ENCODE results near the gene GALNT18. TPM values are rescaled to one million over a fixed set of nuclear protein-coding genes. Genes with fewer than 3 reads are reported as not detected.

GALNT18 gene
- total RNA-seq, 2 experiments from 2014 or later = not detected

DNA sequence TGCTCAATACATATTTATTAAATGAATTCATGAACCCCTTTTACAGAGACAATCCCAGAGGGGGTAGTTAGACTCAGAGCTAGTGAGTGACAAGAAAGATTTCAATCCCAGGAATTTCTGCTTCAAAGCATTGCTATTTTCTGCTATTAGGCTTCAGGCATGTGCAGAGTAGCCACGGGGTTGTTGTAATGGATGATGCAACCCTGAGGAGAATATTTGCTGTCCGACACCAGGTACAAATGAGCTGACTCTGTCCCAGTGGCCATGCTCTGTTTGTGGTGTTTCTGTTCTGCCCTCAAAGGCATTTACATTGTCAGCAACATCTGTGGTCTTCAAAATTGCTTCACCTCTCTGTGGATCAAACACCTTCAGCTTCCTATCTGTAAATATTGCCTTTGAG is 371.3 kb downstream of the GALNT18 start:
- H3K79me2 ChIP-seq (ENCODE audit: insufficient read depth, low read depth, low read length) = no peaks in the 10 kb centered on the region
- H2AFZ ChIP-seq (ENCODE audit: low read length) = no peak overlapping the region
- H3K4me3 ChIP-seq (ENCODE audit: low read depth, low read length, poor library complexity, severe bottlenecking) = no peak overlapping the region
- no peak overlapping the region for H3K4me2 ChIP-seq (ENCODE audit: low read length)
- TF ChIP-seq, protein P1, sequence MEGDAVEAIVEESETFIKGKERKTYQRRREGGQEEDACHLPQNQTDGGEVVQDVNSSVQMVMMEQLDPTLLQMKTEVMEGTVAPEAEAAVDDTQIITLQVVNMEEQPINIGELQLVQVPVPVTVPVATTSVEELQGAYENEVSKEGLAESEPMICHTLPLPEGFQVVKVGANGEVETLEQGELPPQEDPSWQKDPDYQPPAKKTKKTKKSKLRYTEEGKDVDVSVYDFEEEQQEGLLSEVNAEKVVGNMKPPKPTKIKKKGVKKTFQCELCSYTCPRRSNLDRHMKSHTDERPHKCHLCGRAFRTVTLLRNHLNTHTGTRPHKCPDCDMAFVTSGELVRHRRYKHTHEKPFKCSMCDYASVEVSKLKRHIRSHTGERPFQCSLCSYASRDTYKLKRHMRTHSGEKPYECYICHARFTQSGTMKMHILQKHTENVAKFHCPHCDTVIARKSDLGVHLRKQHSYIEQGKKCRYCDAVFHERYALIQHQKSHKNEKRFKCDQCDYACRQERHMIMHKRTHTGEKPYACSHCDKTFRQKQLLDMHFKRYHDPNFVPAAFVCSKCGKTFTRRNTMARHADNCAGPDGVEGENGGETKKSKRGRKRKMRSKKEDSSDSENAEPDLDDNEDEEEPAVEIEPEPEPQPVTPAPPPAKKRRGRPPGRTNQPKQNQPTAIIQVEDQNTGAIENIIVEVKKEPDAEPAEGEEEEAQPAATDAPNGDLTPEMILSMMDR (conservative IDR thresholded peaks at IDR 0.05; ENCODE audit: low read length) = no peak
- BruUV-seq (replicated peaks) = no TSS peak
- POLR2A ChIA-PET = interaction anchor here (1.0 to 1.4 kb wide), 2 partner anchors 9 to 18 kb away, joined by 3 to 5 read pairs; no protein-coding TSS in a partner anchor
- no peaks in the 10 kb centered on the region for H4K20me1 ChIP-seq (ENCODE audit: insufficient read depth, low read length)
- H3K9me2 ChIP-seq (ENCODE audit: insufficient read depth, low read length) = no peaks in the 10 kb centered on the region
- H3K36me3 ChIP-seq (ENCODE audit: insufficient read depth, low read length) = no peaks in the 10 kb centered on the region
- intact Hi-C loops (cut with micrococcal nuclease; ENCODE audit: unreplicated experiment) = no loop called here
- no peaks in the 10 kb centered on the region for H3K9me3 ChIP-seq (ENCODE audit: low read length)
- CTCF ChIA-PET (ENCODE audit: unreplicated experiment) = no interaction called here
- H3K27ac ChIP-seq (ENCODE audit: low read depth, low read length, poor library complexity, severe bottlenecking) = no peak overlapping the region
- DNase-seq (ENCODE audit: low spot score) = no peak
- peaks cover 38% of the 10 kb centered on the region for H3K4me1 ChIP-seq (ENCODE audit: insufficient read depth, low read length, poor library complexity, severe bottlenecking)

DNA sequence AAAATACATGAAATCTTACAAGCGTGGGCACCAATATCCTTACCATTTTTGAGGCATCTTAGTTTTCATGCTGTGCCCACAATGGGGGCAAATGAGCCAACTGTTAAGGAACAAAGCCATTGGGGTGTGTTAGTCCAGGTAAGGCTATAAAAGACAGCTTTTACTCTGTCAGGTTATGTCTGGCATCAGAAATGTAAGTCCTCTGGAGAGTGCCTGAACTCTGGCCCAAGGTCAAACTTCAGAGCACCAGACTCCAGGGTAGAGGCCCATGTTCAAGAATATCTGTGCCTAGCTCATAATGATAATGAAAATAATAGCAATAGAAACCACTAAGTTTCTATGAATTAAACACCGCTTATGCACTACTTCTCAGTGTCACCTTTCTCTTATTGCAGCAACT is 374.2 kb downstream of the GALNT18 start:
- Histone ChIP-seq H3K4me3 (ENCODE audit: low read depth, low read length, poor library complexity, severe bottlenecking) (no peak overlapping the region), H3K36me3 (ENCODE audit: insufficient read depth, low read length) (no peaks in the 10 kb centered on the region), H3K9me3 (ENCODE audit: low read length) (no peaks in the 10 kb centered on the region), H3K9me2 (ENCODE audit: insufficient read depth, low read length) (no peaks in the 10 kb centered on the region), H3K79me2 (ENCODE audit: insufficient read depth, low read depth, low read length) (no peaks in the 10 kb centered on the region), H2AFZ (ENCODE audit: low read length) (no peak overlapping the region), H3K27ac (ENCODE audit: low read depth, low read length, poor library complexity, severe bottlenecking) (no peak overlapping the region), H4K20me1 (ENCODE audit: insufficient read depth, low read length) (no peaks in the 10 kb centered on the region), H3K4me1 (ENCODE audit: insufficient read depth, low read length, poor library complexity, severe bottlenecking) (peaks cover 47% of the 10 kb centered on the region), H3K4me2 (ENCODE audit: low read length) (no peak overlapping the region)
- ChIA-PET POLR2A (no interaction called here), CTCF (ENCODE audit: unreplicated experiment) (no interaction called here)
- no peak for DNase-seq (ENCODE audit: low spot score)
- intact Hi-C loops (cut with micrococcal nuclease; ENCODE audit: unreplicated experiment) = no loop called here
- no TSS peak for BruUV-seq (replicated peaks)
- TF ChIP-seq, protein P1 (conservative IDR thresholded peaks at IDR 0.05; ENCODE audit: low read length) = no peak
- TF ChIP-seq EZH2phosphoT487 (IDR thresholded peaks at IDR 0.05; ENCODE audit: borderline replicate concordance, low read depth, low read length) = no peak

DNA sequence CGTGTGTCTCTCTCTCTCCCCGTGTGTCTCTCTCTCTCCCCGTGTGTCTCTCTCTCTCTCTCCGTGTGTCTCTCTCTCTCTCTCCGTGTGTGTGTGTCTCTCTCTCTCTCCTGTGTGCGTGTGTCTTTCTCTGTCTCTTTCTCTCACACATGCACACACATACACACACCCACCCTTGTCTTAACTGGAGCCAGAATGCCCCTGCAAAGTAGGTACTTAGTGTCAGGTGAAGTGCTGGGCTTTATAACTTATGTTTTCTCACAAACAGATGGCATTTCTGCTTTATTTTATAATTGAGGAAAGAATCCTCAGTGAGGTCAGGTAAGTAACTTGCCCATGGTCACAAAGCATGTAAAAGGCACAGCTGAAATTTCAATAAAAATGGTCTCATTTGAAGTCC is 374.7 kb downstream of the GALNT18 start:
- Histone ChIP-seq H3K79me2 (ENCODE audit: insufficient read depth, low read depth, low read length) (no peaks in the 10 kb centered on the region), H3K4me1 (ENCODE audit: insufficient read depth, low read length, poor library complexity, severe bottlenecking) (peaks cover 42% of the 10 kb centered on the region), H3K36me3 (ENCODE audit: insufficient read depth, low read length) (no peaks in the 10 kb centered on the region), H3K4me3 (ENCODE audit: low read depth, low read length, poor library complexity, severe bottlenecking) (no peak overlapping the region), H2AFZ (ENCODE audit: low read length) (no peak overlapping the region), H3K9me3 (ENCODE audit: low read length) (no peaks in the 10 kb centered on the region), H3K4me2 (ENCODE audit: low read length) (no peak overlapping the region), H4K20me1 (ENCODE audit: insufficient read depth, low read length) (no peaks in the 10 kb centered on the region), H3K9me2 (ENCODE audit: insufficient read depth, low read length) (no peaks in the 10 kb centered on the region), H3K27ac (ENCODE audit: low read depth, low read length, poor library complexity, severe bottlenecking) (no peak overlapping the region)
- TF ChIP-seq, protein P1 (conservative IDR thresholded peaks at IDR 0.05; ENCODE audit: low read length) = no peak
- no peak for TF ChIP-seq EZH2phosphoT487 (IDR thresholded peaks at IDR 0.05; ENCODE audit: borderline replicate concordance, low read depth, low read length)
- DNase-seq (ENCODE audit: low spot score) = no peak
- intact Hi-C loops (cut with micrococcal nuclease; ENCODE audit: unreplicated experiment) = no loop called here
- BruUV-seq (replicated peaks) = no TSS peak
- POLR2A ChIA-PET = no interaction called here
- CTCF ChIA-PET (ENCODE audit: unreplicated experiment) = no interaction called here

All from OCI-LY7 (cell line).